ENCODE data around the gene BCL3.

Gene BCL3

GRCh38 chr19:44795398-44795987 is 47.0 kb downstream of the BCL3 start:
- H3K36me3 ChIP-seq = no peaks in the 10 kb centered on the region
- peaks cover 2 to 3% of the 10 kb centered on the region in 2 experiments for H3K4me1 ChIP-seq (ENCODE audit: control insufficient read depth in 1 of 2, insufficient read depth in 1 of 2, low read depth in 1 of 2, low read length in 1 of 2)
- no peaks in the 10 kb centered on the region for H3K9me3 ChIP-seq
- no peaks in the 10 kb centered on the region for H3K27me3 ChIP-seq
- TF ChIP-seq, protein P1, sequence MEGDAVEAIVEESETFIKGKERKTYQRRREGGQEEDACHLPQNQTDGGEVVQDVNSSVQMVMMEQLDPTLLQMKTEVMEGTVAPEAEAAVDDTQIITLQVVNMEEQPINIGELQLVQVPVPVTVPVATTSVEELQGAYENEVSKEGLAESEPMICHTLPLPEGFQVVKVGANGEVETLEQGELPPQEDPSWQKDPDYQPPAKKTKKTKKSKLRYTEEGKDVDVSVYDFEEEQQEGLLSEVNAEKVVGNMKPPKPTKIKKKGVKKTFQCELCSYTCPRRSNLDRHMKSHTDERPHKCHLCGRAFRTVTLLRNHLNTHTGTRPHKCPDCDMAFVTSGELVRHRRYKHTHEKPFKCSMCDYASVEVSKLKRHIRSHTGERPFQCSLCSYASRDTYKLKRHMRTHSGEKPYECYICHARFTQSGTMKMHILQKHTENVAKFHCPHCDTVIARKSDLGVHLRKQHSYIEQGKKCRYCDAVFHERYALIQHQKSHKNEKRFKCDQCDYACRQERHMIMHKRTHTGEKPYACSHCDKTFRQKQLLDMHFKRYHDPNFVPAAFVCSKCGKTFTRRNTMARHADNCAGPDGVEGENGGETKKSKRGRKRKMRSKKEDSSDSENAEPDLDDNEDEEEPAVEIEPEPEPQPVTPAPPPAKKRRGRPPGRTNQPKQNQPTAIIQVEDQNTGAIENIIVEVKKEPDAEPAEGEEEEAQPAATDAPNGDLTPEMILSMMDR (IDR thresholded peaks at IDR 0.05) = no peak
- H3K4me3 ChIP-seq (ENCODE audit: low read depth in 1 of 2, low read length in 1 of 2) = no peak overlapping the region
- no peak overlapping the region for H3K27ac ChIP-seq

- H3K4me3 ChIP-seq (ENCODE audit: low read depth in 1 of 2, low read length in 1 of 2) = no peak overlapping the region
- no peaks in the 10 kb centered on the region for H3K36me3 ChIP-seq
- H3K4me1 ChIP-seq (ENCODE audit: control insufficient read depth in 1 of 2, insufficient read depth in 1 of 2, low read depth in 1 of 2, low read length in 1 of 2) = peaks cover 2 to 4% of the 10 kb centered on the region in 2 experiments
- TF ChIP-seq, protein P1 (IDR thresholded peaks at IDR 0.05) = no peak
- no peaks in the 10 kb centered on the region for H3K9me3 ChIP-seq
- H3K27ac ChIP-seq = no peak overlapping the region
- H3K27me3 ChIP-seq = no peaks in the 10 kb centered on the region
Observed at GRCh38 chr19:44796701-44797115, 48.2 kb downstream of the BCL3 start.

DNA sequence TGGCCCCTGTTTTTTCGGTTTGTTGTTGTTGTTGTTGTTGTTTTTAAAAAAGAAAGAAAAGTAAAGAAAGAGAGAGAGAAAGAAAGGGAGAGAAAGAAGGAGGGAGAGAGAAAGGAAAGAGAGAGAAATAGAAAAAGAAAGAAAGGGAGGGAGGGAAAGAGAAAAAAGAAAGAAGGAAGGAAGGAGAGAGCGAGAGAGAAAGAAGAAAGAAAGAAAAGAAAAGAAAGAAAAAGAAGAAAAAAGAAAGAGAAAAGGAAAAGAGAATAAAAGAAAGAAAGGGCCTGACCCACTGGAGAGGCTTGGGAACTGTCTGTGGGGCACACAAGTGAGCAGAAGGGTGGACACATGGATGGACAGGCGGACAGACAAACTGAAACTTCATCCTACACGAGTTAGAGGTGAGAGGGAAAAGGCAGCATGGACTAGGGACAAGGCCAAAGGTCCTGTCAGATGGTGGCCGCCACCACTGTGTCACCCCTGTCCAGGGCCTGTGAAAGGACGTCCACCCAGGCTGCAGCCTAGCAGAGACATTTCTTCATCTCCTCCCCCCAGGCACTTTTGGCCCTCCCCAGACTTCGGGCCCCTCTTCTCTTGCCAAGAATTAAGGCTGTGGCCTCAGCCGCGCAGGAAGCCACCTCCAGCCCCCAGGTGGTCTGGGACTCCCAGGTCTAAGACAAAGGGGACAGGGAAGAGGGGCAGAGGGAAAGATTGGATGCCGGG is 51.3 kb downstream of the BCL3 start:
- TF ChIP-seq, protein P1 (IDR thresholded peaks at IDR 0.05) = no peak
- Histone ChIP-seq H3K4me3 (ENCODE audit: low read depth in 1 of 2, low read length in 1 of 2) (no peak overlapping the region), H3K9me3 (no peaks in the 10 kb centered on the region), H3K27me3 (no peaks in the 10 kb centered on the region), H3K36me3 (no peaks in the 10 kb centered on the region), H3K27ac (no peak overlapping the region), H3K4me1 (ENCODE audit: control insufficient read depth in 1 of 2, insufficient read depth in 1 of 2, low read depth in 1 of 2, low read length in 1 of 2) (peaks cover 2 to 4% of the 10 kb centered on the region in 2 experiments)

- Histone ChIP-seq H3K36me3 (no peaks in the 10 kb centered on the region), H3K27ac (no peak overlapping the region), H3K27me3 (no peaks in the 10 kb centered on the region), H3K9me3 (no peaks in the 10 kb centered on the region), H3K4me1 (ENCODE audit: control insufficient read depth in 1 of 2, insufficient read depth in 1 of 2, low read depth in 1 of 2, low read length in 1 of 2) (peaks cover 2 to 4% of the 10 kb centered on the region in 2 experiments), H3K4me3 (ENCODE audit: low read depth in 1 of 2, low read length in 1 of 2) (no peak overlapping the region)
- TF ChIP-seq, protein P1 (IDR thresholded peaks at IDR 0.05) = peak; percentile 89
Observed at GRCh38 chr19:44800461-44800860, 52.0 kb downstream of the BCL3 start.

GRCh38 chr19:44803442-44804428 is 55.2 kb downstream of the BCL3 start:
- Histone ChIP-seq H3K36me3 (no peaks in the 10 kb centered on the region), H3K27ac (no peak overlapping the region), H3K4me3 (ENCODE audit: low read depth in 1 of 2, low read length in 1 of 2) (no peak overlapping the region), H3K27me3 (peaks cover 20% of the 10 kb centered on the region), H3K4me1 (ENCODE audit: control insufficient read depth in 1 of 2, insufficient read depth in 1 of 2, low read depth in 1 of 2, low read length in 1 of 2) (peaks cover 2 to 7% of the 10 kb centered on the region in 2 experiments), H3K9me3 (no peaks in the 10 kb centered on the region)
- TF ChIP-seq, protein P1 (IDR thresholded peaks at IDR 0.05) = no peak
